GM12878 (cell line): Measurements from ENCODE around the gene NLRC5. TPM values are rescaled to one million over a fixed set of nuclear protein-coding genes. Genes with fewer than 3 reads are reported as not detected.
"Not testable (repeated sequence)": the region's sequence is repeated elsewhere in the genome, so short reads cannot be mapped to it uniquely, and the experiment has no call there.

Experiments
- ATAC-seq: fragments of 200-7000 bp; cut with Tn5 transposase; 3 replicates; pipeline ENCODE4 v1.9.1; 2020; ENCODE audit warnings: mild to moderate bottlenecking, moderate library complexity
- BruUV-seq: library from RNA; stranded (reverse); fragments of 400-500 nt; replicated peaks from 2 replicates; lab custom pipeline; 2021; lab: Mats Ljungman, UMichigan
- CTCF ChIA-PET: fragments of 300-600 bp; sonication (Branson Sonifier 250); formaldehyde crosslinking; extraction: SDS; loops from one replicate; lab custom pipeline; 2021; ENCODE audit warnings: inconsistent platforms; lab: Yijun Ruan, JAX
- POLR2A ChIA-PET: fragments of 350-600 bp; formaldehyde crosslinking; extraction: SDS; loops from one replicate; lab custom pipeline; 2021; ENCODE audit warnings: inconsistent platforms; lab: Charles Lee
- RAD21 ChIA-PET: fragments of 300-600 bp; sonication (Branson Sonifier 250); formaldehyde crosslinking; loops from one replicate; lab custom pipeline; 2023; ENCODE audit warnings: antibody characterized with exemption; ENCODE audit not compliant: unreplicated experiment; lab: Charles Lee
- SMC1A ChIA-PET: fragments of 300-600 bp; sonication (Branson Sonifier 250); formaldehyde crosslinking; loops from one replicate; lab custom pipeline; 2023; ENCODE audit not compliant: unreplicated experiment, uncharacterized antibody; lab: Charles Lee
- DNase-seq: peaks from one replicate; pipeline ENCODE4 v3.0.0-alpha.2; 2011; ENCODE audit warnings: low read depth, low spot score
- FAIRE-seq: peaks from 3 replicates; lab custom pipeline; 2011; peaks lifted over from hg19 to GRCh38; lab: Jason Lieb, UNC
- H2AFZ ChIP-seq: 2 replicates; pipeline ENCODE4 v1.6.0; 2011; ENCODE audit warnings: low read depth, low read length, control low read depth; ENCODE audit not compliant: control insufficient read depth
- H3K27ac ChIP-seq: 2 replicates; pipeline ENCODE4 v1.5.1; 2011; ENCODE audit warnings: control low read depth; ENCODE audit not compliant: control insufficient read depth, insufficient read depth
- H3K27me3 ChIP-seq, 2 experiments: replicated peaks in 1 of 2; 2 replicates each; pipeline versions ENCODE4 v1.6.0 to v1.6.1; 2011; ENCODE audit warnings: low read length in 1 of 2; ENCODE audit not compliant: control insufficient read depth in 2 of 2, insufficient read depth in 2 of 2
- H3K36me3 ChIP-seq, 2 experiments: 2 replicates each; pipeline ENCODE4 v1.5.1; 2011; ENCODE audit warnings: low read length in 1 of 2; ENCODE audit not compliant: control insufficient read depth in 2 of 2, insufficient read depth in 2 of 2
- H3K4me1 ChIP-seq: 2 replicates; pipeline ENCODE4 v1.6.1; 2011; ENCODE audit warnings: mild to moderate bottlenecking, low read length, moderate library complexity, mixed read lengths; ENCODE audit not compliant: control insufficient read depth, insufficient read depth
- H3K4me2 ChIP-seq: 2 replicates; pipeline ENCODE4 v1.6.0; 2011; ENCODE audit warnings: control low read depth; ENCODE audit not compliant: control insufficient read depth, insufficient read depth
- H3K4me3 ChIP-seq: fragments of 200-600 bp; sonication (generic); 2 replicates; pipeline ENCODE4 v1.5.1; 2016
- H3K79me2 ChIP-seq: 2 replicates; pipeline ENCODE4 v1.6.0; 2011; ENCODE audit warnings: low read length; ENCODE audit not compliant: control insufficient read depth, insufficient read depth
- H3K9ac ChIP-seq: 2 replicates; pipeline ENCODE4 v1.8.0; 2011; ENCODE audit warnings: low read length, control low read depth, mixed read lengths; ENCODE audit not compliant: control insufficient read depth, insufficient read depth
- H3K9me3 ChIP-seq: replicated peaks from 3 replicates; pipeline ENCODE4 v1.5.1; 2011; ENCODE audit warnings: mild to moderate bottlenecking, low read length; ENCODE audit not compliant: control insufficient read depth, insufficient read depth
- H4K20me1 ChIP-seq: 2 replicates; pipeline ENCODE4 v1.6.0; 2011; ENCODE audit not compliant: control insufficient read depth, insufficient read depth
- FOXK2 ChIP-seq: fragments of 450-650 bp; IDR thresholded peaks from 2 replicates; pipeline ENCODE4 v1.6.1; 2017; ENCODE audit warnings: mild to moderate bottlenecking, moderate library complexity
- SRF ChIP-seq, 2 experiments: IDR thresholded peaks; 2 replicates each; pipeline ENCODE4 v1.6.1; 2011; ENCODE audit warnings: low read depth in 2 of 2, low read length in 2 of 2, mild to moderate bottlenecking in 1 of 2, moderate library complexity in 1 of 2
- WGBS: methylation state at CpG from one replicate; pipeline ENCODE4 v1.1.6; 2016; ENCODE audit warnings: low lambda C conversion rate; ENCODE audit not compliant: insufficient replicate concordance, insufficient coverage; ENCODE audit errors: missing lambda C conversion rate; 5-methylcytosine and 5-hydroxymethylcytosine counted together
- in situ Hi-C: fragments of 300-500 bp; cut with MboI; formaldehyde crosslinking; loops from 9 replicates; pipeline ENCODE4 v1.14.3; 2018; ENCODE audit warnings: mixed read lengths
- intact Hi-C: fragments of 100-400 bp; cut with micrococcal nuclease; formaldehyde crosslinking; loops from one replicate; pipeline ENCODE4 v1.14.2; 2022; ENCODE audit not compliant: unreplicated experiment
- polyA plus RNA-seq, 11 experiments: library from polyadenylated mRNA; depleted of rRNA in 4 of 11; unstranded in 6 of 11; stranded (reverse) in 5 of 11; fragments of >200 nt; fragmentation: Nextera tagmentation in 4 of 11; fragmentation: Illumina TruSeq in 1 of 11; extraction: Ambion mirVana in 4 of 11; extraction: Trizol in 1 of 11; gene quantifications; 1 replicate in 1 of 11; 2 replicates in 10 of 11; pipeline versions ENCODE4 v1.2.1 to v1.2.3, GENCODE V29; 2011 to 2016; ENCODE audit warnings: inconsistent platforms in 2 of 11, missing spikeins in 2 of 11, low read depth in 1 of 11
- total RNA-seq, 4 experiments: library from RNA; depleted of rRNA in 3 of 4; stranded (reverse); fragments of >200 nt in 3 of 4; fragmentation: Illumina TruSeq in 1 of 4; extraction: Trizol in 1 of 4; gene quantifications; 2 replicates each; pipeline versions ENCODE4 v1.2.1 to v1.2.3, GENCODE V29; 2013 to 2021
- TF ChIP-seq, protein P1 (sequence below): IDR thresholded peaks from 2 replicates; pipeline ENCODE4 v1.6.1; 2011; ENCODE audit warnings: borderline replicate concordance, low read depth, mild to moderate bottlenecking, moderate library complexity, mixed read lengths, low read length; ENCODE audit not compliant: insufficient read depth; ENCODE audit errors: extremely low read length

Gene NLRC5
- total and polyA plus RNA-seq, 10 of the 15 experiments (the other 5 are each of a cell fraction or from before 2014, with no cell fraction given), result 13.1 to 105 (median 57.3) TPM

DNA sequence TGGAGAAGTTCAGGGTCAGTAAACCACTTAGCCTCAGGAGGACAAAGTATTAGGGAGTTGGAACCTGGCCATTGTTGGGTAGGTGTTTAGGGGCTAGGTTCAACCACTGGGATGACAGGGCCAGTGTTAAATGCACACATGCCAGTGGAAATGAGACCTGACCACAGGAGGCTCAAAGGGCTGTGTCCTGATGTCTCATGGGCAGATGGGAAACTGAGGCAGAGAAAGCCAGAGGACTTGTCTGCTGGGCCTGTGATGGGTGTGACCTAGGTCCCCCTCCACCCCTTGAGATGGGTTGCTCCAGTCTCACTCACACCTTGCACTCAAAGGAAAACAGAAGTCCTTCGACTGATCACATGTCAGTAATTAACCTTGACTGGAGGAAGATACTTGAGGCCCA, 119.1 kb downstream of the NLRC5 start:
- 64% methylated on average over 1 of the region's 1 CpG for WGBS
- DNase-seq, result no peak
- SMC1A ChIA-PET, result no interaction called here
- Histone ChIP-seq H3K27ac (no peak overlapping the region), H3K4me2 (no peak overlapping the region), H2AFZ (no peak overlapping the region), H4K20me1 (no peaks in the 10 kb centered on the region), H3K9ac (no peak overlapping the region), H3K36me3 (no peaks in the 10 kb centered on the region), H3K79me2 (no peaks in the 10 kb centered on the region), H3K9me3 (no peaks in the 10 kb centered on the region), H3K4me1 (peaks cover 28% of the 10 kb centered on the region), H3K27me3 (no peaks in the 10 kb centered on the region), H3K4me3 (no peak overlapping the region)
- no peak for ATAC-seq
- CTCF ChIA-PET, result no interaction called here
- BruUV-seq, result no TSS peak
- TF ChIP-seq FOXK2, result 0 out of 2 replicates have a peak, but pooled peaks have one; percentile 22
- TF ChIP-seq, protein P1, sequence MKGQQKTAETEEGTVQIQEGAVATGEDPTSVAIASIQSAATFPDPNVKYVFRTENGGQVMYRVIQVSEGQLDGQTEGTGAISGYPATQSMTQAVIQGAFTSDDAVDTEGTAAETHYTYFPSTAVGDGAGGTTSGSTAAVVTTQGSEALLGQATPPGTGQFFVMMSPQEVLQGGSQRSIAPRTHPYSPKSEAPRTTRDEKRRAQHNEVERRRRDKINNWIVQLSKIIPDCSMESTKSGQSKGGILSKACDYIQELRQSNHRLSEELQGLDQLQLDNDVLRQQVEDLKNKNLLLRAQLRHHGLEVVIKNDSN, result no peak
- RAD21 ChIA-PET, result no interaction called here
- in situ Hi-C loops, result no loop called here
- FAIRE-seq, result no peak
- POLR2A ChIA-PET, result no interaction called here
- intact Hi-C loops, result no loop called here

DNA sequence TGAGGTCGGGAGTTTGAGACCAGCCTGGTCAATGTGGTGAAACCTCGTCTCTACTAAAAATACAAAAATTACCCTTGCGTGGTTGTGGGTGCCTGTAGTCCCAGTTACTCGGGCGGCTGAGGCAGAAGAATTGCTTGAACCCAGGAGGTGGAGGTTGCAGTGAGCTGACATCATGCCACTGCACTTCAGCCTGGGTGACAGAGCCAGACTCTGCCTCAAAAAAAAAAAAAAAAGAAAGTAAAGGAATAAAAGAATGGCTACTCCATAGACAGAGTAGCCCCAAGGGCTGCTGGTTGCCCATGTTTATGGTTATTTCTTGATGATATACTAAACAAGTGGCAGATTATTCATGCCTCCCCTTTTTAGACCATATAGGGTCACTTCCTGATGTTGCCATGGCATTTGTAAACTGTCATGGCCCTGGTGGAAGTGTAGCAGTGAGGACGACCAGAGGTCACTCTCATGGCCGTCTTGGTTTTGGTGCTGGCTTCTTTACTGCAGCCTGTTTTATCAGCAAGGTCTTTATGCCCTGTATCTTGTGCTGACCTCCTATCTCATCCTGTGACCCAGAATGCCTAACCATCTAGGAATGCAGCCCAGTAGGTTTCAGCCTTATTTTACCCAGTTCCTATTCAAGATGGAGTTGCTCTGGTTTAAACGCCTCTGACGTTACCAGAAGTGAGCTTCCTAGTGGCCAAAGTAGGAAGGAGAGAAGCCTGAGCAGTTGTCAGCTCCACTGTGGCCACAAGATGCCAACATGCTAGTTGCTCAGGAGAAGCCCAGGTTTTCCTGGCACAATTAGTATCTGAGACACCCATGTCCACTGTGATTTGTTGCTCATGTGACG, 120.1 kb downstream of the NLRC5 start:
- ChIA-PET CTCF (interaction anchor here (0.7 to 1.5 kb wide), 2 partner anchors 12 to 57 kb away, joined by 3 to 4 read pairs; no protein-coding TSS in a partner anchor), POLR2A (interaction anchor here (0.6 kb wide), 3 partner anchors 12 to 76 kb away, joined by 3 to 5 read pairs (median 4); partner anchors contain the start of gene PSME3IP1), SMC1A (interaction anchor here (0.6 to 1.1 kb wide), 3 partner anchors 12 to 246 kb away, joined by 3 read pairs; no protein-coding TSS in a partner anchor)
- FAIRE-seq, H4K20me1 ChIP-seq, DNase-seq, intact Hi-C loops, in situ Hi-C loops, H3K27me3 ChIP-seq, RAD21 ChIA-PET, H3K27ac ChIP-seq, BruUV-seq, H3K4me3 ChIP-seq, H3K9ac ChIP-seq, H2AFZ ChIP-seq, H3K36me3 ChIP-seq, H3K9me3 ChIP-seq, H3K4me2 ChIP-seq, ATAC-seq, H3K79me2 ChIP-seq: not testable (repeated sequence)
- WGBS, result 49% methylated on average over 10 of the region's 10 CpGs
- 0 out of 4 replicates have a peak, but pooled peaks of 1 of the 2 experiments have one; percentile 48 for TF ChIP-seq SRF (IDR thresholded peaks at IDR 0.05; ENCODE audit: low read depth in 2 of 2, low read length in 2 of 2)
- peaks cover 26% of the 10 kb centered on the region for H3K4me1 ChIP-seq
